ENCODE results near the gene S100A1. TPM values are rescaled to one million over a fixed set of nuclear protein-coding genes. Genes with fewer than 3 reads are reported as not detected.

Gene S100A1
- total RNA-seq, 1 experiment from 2014 or later = 0.29 TPM

DNA sequence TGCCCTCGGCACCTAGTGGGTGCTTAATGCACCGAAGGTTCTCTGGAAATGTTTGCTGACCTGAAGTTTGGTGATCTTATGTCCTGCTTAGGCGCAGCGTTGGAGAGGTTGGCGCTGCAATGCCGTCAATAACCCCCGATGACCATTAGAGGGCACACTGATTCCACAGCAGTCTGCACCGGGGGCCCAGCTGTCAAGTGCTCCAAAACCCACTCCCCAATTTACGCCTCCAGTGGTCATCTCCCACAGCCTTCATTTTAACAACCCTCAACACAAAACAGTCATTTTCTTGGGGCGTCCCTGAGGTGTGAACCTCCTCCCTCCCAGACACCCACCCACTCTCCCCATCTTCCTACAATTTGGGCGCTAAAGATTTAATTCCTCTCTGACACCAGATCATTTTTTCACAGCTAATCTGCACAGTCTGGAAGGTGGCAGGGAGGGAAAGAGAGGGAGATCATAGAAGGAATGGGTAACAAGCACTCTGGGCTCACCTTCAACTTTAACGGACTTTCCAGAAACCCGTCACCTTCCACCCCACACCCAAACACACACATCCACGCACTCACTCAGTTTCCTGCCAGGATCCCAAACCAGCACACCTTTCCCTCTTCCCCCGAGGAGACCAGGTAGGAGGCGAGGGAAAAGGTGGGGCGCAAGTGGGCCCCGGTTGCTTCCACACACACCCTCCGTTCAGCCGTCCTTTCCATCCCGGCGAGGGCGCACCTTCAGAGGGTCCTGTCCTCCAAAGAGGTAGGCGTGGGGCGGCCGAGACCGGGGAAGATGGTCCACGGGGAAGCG is 49.7 kb downstream of the S100A1 start:
- Histone ChIP-seq H3K4me1 (ENCODE audit: insufficient read depth, low read length) (peaks cover 12% of the 10 kb centered on the region), H2AFZ (ENCODE audit: low read length) (peak overlapping the region; percentile 87), H3K4me2 (ENCODE audit: low read length) (peak overlapping the region; percentile 95), H3K27ac (ENCODE audit: low read length) (no peak overlapping the region), H3K36me3 (ENCODE audit: low read depth, low read length) (no peaks in the 10 kb centered on the region), H3K9me2 (replicated peaks; ENCODE audit: low read length) (no peaks in the 10 kb centered on the region), H3F3A (ENCODE audit: low read length, unreplicated experiment) (no peaks in the 10 kb centered on the region), H3K4me3 (ENCODE audit: low read length) (peak overlapping the region; percentile 67), H4K20me1 (ENCODE audit: low read length) (no peaks in the 10 kb centered on the region), H3K79me2 (ENCODE audit: low read length) (no peaks in the 10 kb centered on the region), H3K27me3 (ENCODE audit: low read length) (peaks cover 16% of the 10 kb centered on the region), H3K9me3 (ENCODE audit: low read length) (no peaks in the 10 kb centered on the region), H3K9ac (ENCODE audit: low read length) (no peak overlapping the region)
- no TSS peak for BruUV-seq (replicated peaks)
- ATAC-seq (peak; percentile 73), DNase-seq (peak; percentile 70)
- intact Hi-C loops (cut with micrococcal nuclease) = loop anchor here (1.0 to 10.0 kb wide), 4 partner anchors 57 to 323 kb away; partner anchors contain the start of genes RAB13 and S100A9
- ChIA-PET POLR2A (ENCODE audit: unreplicated experiment) (interaction anchor here (0.6 kb wide), 1 partner anchor 650 kb away, joined by 10 read pairs; no protein-coding TSS in a partner anchor), CTCF (interaction anchor here (0.9 kb wide), 1 partner anchor 30 kb away, joined by 6 read pairs; no protein-coding TSS in a partner anchor)
- TF ChIP-seq, protein P1, sequence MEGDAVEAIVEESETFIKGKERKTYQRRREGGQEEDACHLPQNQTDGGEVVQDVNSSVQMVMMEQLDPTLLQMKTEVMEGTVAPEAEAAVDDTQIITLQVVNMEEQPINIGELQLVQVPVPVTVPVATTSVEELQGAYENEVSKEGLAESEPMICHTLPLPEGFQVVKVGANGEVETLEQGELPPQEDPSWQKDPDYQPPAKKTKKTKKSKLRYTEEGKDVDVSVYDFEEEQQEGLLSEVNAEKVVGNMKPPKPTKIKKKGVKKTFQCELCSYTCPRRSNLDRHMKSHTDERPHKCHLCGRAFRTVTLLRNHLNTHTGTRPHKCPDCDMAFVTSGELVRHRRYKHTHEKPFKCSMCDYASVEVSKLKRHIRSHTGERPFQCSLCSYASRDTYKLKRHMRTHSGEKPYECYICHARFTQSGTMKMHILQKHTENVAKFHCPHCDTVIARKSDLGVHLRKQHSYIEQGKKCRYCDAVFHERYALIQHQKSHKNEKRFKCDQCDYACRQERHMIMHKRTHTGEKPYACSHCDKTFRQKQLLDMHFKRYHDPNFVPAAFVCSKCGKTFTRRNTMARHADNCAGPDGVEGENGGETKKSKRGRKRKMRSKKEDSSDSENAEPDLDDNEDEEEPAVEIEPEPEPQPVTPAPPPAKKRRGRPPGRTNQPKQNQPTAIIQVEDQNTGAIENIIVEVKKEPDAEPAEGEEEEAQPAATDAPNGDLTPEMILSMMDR (conservative IDR thresholded peaks at IDR 0.05; ENCODE audit: low read depth, low read length) = peak; percentile 99
- TF ChIP-seq EZH2phosphoT487 (IDR thresholded peaks at IDR 0.05; ENCODE audit: borderline replicate concordance, low read length) = no peak

GRCh38 chr1:153678519-153679336 is 50.5 kb downstream of the S100A1 start, which contains the start of gene NPR1:
NPR1 (plus strand) TSS chr1:153678688; CDS start chr1:153679109, 421 bp downstream.
- intact Hi-C loops (cut with micrococcal nuclease) = loop anchor here (2.0 to 10.0 kb wide), 2 partner anchors 56 to 324 kb away; partner anchors contain the start of gene S100A9
- Histone ChIP-seq H3K27ac (ENCODE audit: low read length) (no peak within 1 kb of the TSS), H3F3A (ENCODE audit: low read length, unreplicated experiment) (no peaks in the 10 kb centered on the region), H3K4me2 (ENCODE audit: low read length) (peak within 1 kb of the TSS; percentile 95), H3K9ac (ENCODE audit: low read length) (no peak within 1 kb of the TSS), H3K9me2 (replicated peaks; ENCODE audit: low read length) (no peaks in the 10 kb centered on the region), H3K27me3 (ENCODE audit: low read length) (peaks cover 16% of the 10 kb centered on the region), H4K20me1 (ENCODE audit: low read length) (no peaks in the 10 kb centered on the region), H3K9me3 (ENCODE audit: low read length) (no peaks in the 10 kb centered on the region), H3K36me3 (ENCODE audit: low read depth, low read length) (no peaks in the 10 kb centered on the region), H2AFZ (ENCODE audit: low read length) (peak within 1 kb of the TSS; percentile 87), H3K79me2 (ENCODE audit: low read length) (no peaks in the 10 kb centered on the region), H3K4me3 (ENCODE audit: low read length) (peak within 1 kb of the TSS; percentile 67), H3K4me1 (ENCODE audit: insufficient read depth, low read length) (peaks cover 12% of the 10 kb centered on the region)
- TF ChIP-seq EZH2phosphoT487 (IDR thresholded peaks at IDR 0.05; ENCODE audit: borderline replicate concordance, low read length) (no peak; the same call in 1 of the 2 replicates), EZH2 (IDR thresholded peaks at IDR 0.05; ENCODE audit: low read length, unreplicated experiment) (peak; percentile 59)
- TF ChIP-seq, protein P1 (conservative IDR thresholded peaks at IDR 0.05; ENCODE audit: low read depth, low read length) = no peak; the same call in 1 of the 2 replicates
- DNase-seq (no peak), ATAC-seq (peak; percentile 62)
- BruUV-seq (replicated peaks) = no TSS peak
- POLR2A ChIA-PET (ENCODE audit: unreplicated experiment) = interaction anchor here (0.6 kb wide), 1 partner anchor 649 kb away, joined by 10 read pairs; no protein-coding TSS in a partner anchor
- CTCF ChIA-PET = interaction anchor here (0.9 kb wide), 1 partner anchor 30 kb away, joined by 6 read pairs; no protein-coding TSS in a partner anchor

Measured in PC-3 (cell line).